Thyroid gland (tissue), 4 donors: ENCODE measurements around the gene TTLL7.

Experiments used
- POLR2A ChIP-seq, 2 donors: fragments of 450-650 bp; IDR thresholded peaks; one replicate each; pipeline ENCODE4 v1.6.1; 2017; ENCODE audit warnings: antibody characterized with exemption in 2 of 2, mild to moderate bottlenecking in 2 of 2, moderate library complexity in 1 of 2
- TF ChIP-seq, protein P1 (sequence below), 6 experiments: fragments of 200-600 bp in 3 of 6; fragments of 450-650 bp in 3 of 6; sonication (generic) in 3 of 6; IDR thresholded peaks; one replicate each; pipeline ENCODE4 v1.5.1; 2016 to 2019; ENCODE audit warnings: antibody characterized with exemption in 6 of 6, mild to moderate bottlenecking in 2 of 6, inconsistent platforms in 1 of 6, moderate library complexity in 1 of 6

DNA sequence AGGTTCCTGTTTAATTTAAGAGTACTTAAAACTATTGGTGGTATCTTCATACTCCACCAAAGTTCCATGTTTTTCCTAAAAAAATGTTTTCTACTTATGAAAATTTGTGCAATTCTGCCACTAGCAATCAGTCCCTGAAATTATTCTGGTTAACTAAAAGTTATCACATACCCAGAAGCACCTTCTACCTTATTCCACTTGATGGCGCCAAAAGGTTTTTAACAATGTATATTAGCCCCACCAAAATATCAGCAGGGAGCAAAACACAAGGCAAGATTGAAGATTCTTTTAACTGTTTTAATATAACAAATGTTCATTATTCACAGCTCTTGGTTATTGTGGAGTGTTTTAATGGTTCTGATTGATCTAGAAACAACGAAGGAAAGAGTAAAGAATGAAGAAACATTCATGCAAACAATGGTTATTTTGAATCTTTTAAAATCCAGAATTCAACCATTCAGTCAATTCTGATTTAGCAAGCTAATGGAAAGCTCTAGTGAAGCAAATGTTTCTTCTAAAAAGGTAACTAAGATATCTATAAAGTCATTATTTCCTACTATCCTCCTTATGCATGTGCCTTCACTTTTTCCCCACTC lies 67.2 kb downstream of the TTLL7 start:
- no peak for TF ChIP-seq POLR2A (IDR thresholded peaks at IDR 0.05)
- TF ChIP-seq, protein P1, sequence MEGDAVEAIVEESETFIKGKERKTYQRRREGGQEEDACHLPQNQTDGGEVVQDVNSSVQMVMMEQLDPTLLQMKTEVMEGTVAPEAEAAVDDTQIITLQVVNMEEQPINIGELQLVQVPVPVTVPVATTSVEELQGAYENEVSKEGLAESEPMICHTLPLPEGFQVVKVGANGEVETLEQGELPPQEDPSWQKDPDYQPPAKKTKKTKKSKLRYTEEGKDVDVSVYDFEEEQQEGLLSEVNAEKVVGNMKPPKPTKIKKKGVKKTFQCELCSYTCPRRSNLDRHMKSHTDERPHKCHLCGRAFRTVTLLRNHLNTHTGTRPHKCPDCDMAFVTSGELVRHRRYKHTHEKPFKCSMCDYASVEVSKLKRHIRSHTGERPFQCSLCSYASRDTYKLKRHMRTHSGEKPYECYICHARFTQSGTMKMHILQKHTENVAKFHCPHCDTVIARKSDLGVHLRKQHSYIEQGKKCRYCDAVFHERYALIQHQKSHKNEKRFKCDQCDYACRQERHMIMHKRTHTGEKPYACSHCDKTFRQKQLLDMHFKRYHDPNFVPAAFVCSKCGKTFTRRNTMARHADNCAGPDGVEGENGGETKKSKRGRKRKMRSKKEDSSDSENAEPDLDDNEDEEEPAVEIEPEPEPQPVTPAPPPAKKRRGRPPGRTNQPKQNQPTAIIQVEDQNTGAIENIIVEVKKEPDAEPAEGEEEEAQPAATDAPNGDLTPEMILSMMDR (IDR thresholded peaks at IDR 0.05), result peak in 5 of 6 experiments; percentile 45 to 80 (median 76)
